Stimulated activated naive CD8-positive, alpha-beta T cell treated with anti-CD3 and anti-CD28 coated beads, Interleukin-15, amount 100 ng/mL, for 72 hours (primary cell): ENCODE data around the gene CAST.

Source experiments
- ATAC-seq: fragments of 150-1000 bp; cut with Tn5 transposase; 2 replicates; pipeline ENCODE4 v1.10.0; 2021; ENCODE audit warnings: mild to moderate bottlenecking, moderate library complexity
- DNase-seq, 2 donors: peaks; one replicate each; pipeline ENCODE4 v3.0.0; 2021 to 2022
- H3K27ac Mint-ChIP-seq, 2 donors: one replicate each; pipeline ENCODE4 v1.8.0; 2022; ENCODE audit warnings: mild to moderate bottlenecking in 2 of 2, mixed read lengths in 2 of 2, moderate library complexity in 2 of 2
- H3K27me3 Mint-ChIP-seq: one replicate; pipeline ENCODE4 v1.8.0; 2022; ENCODE audit warnings: mixed read lengths
- H3K4me1 Mint-ChIP-seq: one replicate; pipeline ENCODE4 v1.8.0; 2022; ENCODE audit warnings: mild to moderate bottlenecking, mixed read lengths
- H3K4me3 Mint-ChIP-seq, 2 donors: one replicate each; pipeline ENCODE4 v1.8.0; 2022; ENCODE audit warnings: mild to moderate bottlenecking in 2 of 2, mixed read lengths in 2 of 2, moderate library complexity in 1 of 2
- H3K9me3 Mint-ChIP-seq, 2 donors: one replicate each; pipeline ENCODE4 v1.8.0; 2022; ENCODE audit warnings: mixed read lengths in 2 of 2

CAST gene

DNA sequence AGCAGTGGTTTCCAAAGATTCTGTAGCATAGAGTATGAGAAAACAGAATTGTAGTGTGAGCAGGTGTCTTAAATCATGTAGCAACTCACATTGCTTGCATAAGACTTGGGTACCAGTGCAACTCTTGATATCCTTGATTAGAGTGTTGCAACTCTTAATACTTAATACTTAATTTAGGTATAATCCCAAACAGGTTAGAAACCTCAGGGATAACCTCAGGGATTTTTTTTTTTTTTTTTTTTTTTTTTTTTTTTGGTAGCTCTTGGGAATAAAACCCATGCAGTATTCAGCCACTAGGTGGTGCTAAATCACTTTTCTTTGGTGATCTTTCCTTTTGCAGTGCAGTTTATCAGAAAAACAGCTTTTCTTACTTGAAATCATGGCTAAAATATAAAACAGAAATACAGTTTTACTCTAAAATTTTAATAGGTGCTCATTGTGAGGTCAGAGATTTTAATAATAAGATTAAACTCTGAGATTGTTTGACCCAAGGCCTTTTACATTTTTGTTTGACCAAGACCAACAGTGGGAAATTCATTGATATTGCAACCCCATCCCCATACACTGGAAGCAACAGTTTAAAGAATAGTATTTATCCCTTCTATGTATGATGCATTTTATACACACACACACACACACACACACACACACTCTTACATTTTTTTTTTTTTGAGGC lies 90.3 kb downstream of the CAST start:
- Mint-ChIP-seq H3K27ac (no peak overlapping the region), H3K4me3 (no peak overlapping the region), H3K27me3 (no peaks in the 10 kb centered on the region), H3K9me3 (no peaks in the 10 kb centered on the region), H3K4me1 (peaks cover 10% of the 10 kb centered on the region)
- DNase-seq (peak in 1 of 2 donors; percentile 16), ATAC-seq (no peak)

DNA sequence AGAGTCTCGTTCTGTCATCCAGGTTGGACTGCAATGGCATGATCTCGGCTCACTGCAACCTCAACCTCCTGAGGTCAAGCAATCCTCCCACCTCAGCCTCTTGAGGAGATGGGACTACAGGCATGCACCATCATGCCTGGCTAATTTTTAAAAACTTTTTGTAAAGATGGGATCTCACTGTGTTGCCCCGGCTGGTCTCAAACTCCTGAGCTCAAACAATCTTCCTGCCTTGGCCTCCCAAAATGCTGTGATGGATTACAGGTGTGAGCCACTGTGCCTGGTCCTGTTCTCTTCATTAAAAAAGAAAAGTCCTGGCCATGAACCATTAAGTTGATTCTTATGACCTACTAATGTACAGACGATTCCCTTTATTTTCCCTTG lies 90.8 kb downstream of the CAST start:
- Mint-ChIP-seq H3K4me1 (peaks cover 10% of the 10 kb centered on the region), H3K27me3 (no peaks in the 10 kb centered on the region), H3K9me3 (no peaks in the 10 kb centered on the region), H3K4me3 (no peak overlapping the region), H3K27ac (peak overlapping the region in 1 of 2 donors; percentile 91)
- DNase-seq (no peak), ATAC-seq (no peak)

DNA sequence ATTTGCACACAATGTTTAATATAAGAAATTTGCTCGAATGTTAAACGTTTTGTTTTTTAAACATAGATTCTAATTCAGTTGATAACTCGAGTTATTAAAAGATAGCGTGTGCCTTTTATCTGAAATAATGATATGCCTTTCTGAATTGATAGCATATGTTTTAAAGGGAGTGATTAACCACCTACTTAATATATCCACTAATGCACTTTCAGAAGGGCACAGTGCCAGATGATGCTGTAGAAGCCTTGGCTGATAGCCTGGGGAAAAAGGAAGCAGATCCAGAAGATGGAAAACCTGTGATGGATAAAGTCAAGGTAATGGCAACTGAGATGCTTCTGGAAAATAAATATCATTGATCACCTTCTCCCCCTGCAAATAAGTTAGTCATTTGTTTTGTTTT lies 91.7 kb downstream of the CAST start:
- Mint-ChIP-seq H3K9me3 (no peaks in the 10 kb centered on the region), H3K27ac (no peak overlapping the region), H3K27me3 (no peaks in the 10 kb centered on the region), H3K4me3 (no peak overlapping the region), H3K4me1 (peaks cover 10% of the 10 kb centered on the region)
- ATAC-seq = no peak
- no peak for DNase-seq

GRCh38 chr5:96755851-96756250 lies 93.7 kb downstream of the CAST start:
- Mint-ChIP-seq H3K4me1 (peaks cover 5% of the 10 kb centered on the region), H3K9me3 (no peaks in the 10 kb centered on the region), H3K27ac (no peak overlapping the region), H3K27me3 (no peaks in the 10 kb centered on the region), H3K4me3 (no peak overlapping the region)
- DNase-seq = no peak
- no peak for ATAC-seq

GRCh38 chr5:96756985-96757384 lies 94.8 kb downstream of the CAST start:
- Mint-ChIP-seq H3K4me3 (no peak overlapping the region), H3K27me3 (no peaks in the 10 kb centered on the region), H3K27ac (no peak overlapping the region), H3K4me1 (no peaks in the 10 kb centered on the region), H3K9me3 (no peaks in the 10 kb centered on the region)
- DNase-seq (no peak), ATAC-seq (no peak)

DNA sequence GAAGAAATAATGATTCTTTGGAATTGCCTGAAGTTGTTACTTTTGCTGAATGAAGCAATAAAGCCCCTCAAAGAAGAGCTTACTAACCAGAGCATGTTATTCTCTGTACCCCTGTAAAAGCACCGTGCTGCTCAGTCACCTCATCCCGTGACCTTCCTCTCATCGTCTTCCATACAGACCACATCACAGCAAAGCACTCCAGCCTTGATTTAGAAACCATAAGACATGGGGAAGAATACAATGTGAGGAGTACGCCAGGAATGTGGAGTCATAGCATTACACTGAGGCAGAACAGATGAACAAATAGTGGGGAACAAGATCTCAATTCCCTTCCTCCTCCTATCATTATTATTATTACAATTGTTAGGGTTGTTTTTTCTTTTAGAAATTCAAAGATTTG lies 96.4 kb downstream of the CAST start:
- ATAC-seq = no peak
- no peaks in the 10 kb centered on the region for H3K9me3 Mint-ChIP-seq
- no peak for DNase-seq
- no peak overlapping the region for H3K4me3 Mint-ChIP-seq
- H3K27ac Mint-ChIP-seq = peak overlapping the region in 1 of 2 donors; percentile 2
- no peaks in the 10 kb centered on the region for H3K4me1 Mint-ChIP-seq
- no peaks in the 10 kb centered on the region for H3K27me3 Mint-ChIP-seq

DNA sequence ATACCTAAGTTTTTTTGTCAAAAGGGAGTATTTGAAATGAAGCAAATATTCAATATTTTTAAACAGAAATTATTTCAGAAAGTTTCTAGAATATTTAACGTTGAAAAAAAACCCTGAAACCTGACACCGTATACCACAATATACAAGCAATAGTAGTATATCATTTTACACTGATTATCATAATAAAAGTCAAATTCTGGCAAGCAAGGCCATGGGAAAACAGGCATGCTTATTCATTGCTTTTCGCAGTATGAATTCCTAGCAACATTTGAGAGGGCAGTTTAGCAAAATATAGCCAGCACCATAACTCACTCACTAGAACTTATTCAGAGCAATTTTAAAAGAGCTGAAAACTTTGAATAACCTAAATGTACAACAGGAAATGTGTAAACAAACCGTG lies 99.4 kb downstream of the CAST start:
- Mint-ChIP-seq H3K9me3 (no peaks in the 10 kb centered on the region), H3K4me3 (no peak overlapping the region), H3K4me1 (no peaks in the 10 kb centered on the region), H3K27me3 (no peaks in the 10 kb centered on the region), H3K27ac (no peak overlapping the region)
- DNase-seq (no peak), ATAC-seq (no peak)

GRCh38 chr5:96763026-96763425 lies 100.8 kb downstream of the CAST start:
- no peak for DNase-seq
- Mint-ChIP-seq H3K27me3 (no peaks in the 10 kb centered on the region), H3K9me3 (no peaks in the 10 kb centered on the region), H3K4me1 (no peaks in the 10 kb centered on the region), H3K4me3 (no peak overlapping the region), H3K27ac (peak overlapping the region in 1 of 2 donors; percentile 49)
- no peak for ATAC-seq

DNA sequence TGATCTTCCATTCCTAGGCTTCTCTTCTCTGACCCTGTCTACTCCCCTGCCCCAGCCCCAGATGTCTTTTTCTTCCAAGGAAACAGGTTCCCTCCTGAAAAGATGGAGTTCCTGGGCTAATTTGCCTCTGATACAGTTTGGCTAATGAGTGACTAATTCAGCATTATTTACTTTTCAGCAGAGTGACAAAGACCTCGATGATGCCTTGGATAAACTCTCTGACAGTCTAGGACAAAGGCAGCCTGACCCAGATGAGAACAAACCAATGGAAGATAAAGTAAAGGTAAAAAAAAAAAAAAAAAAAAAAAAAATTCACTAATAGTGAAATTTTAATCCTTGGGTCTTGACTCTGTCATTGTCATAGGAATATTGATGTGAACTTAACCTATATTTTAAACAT lies 102.9 kb downstream of the CAST start:
- H3K9me3 Mint-ChIP-seq = no peaks in the 10 kb centered on the region
- H3K4me3 Mint-ChIP-seq = no peak overlapping the region
- DNase-seq (no peak), ATAC-seq (no peak)
- H3K27me3 Mint-ChIP-seq = no peaks in the 10 kb centered on the region
- H3K4me1 Mint-ChIP-seq = no peaks in the 10 kb centered on the region
- peak overlapping the region in 1 of 2 donors; percentile 87 for H3K27ac Mint-ChIP-seq

DNA sequence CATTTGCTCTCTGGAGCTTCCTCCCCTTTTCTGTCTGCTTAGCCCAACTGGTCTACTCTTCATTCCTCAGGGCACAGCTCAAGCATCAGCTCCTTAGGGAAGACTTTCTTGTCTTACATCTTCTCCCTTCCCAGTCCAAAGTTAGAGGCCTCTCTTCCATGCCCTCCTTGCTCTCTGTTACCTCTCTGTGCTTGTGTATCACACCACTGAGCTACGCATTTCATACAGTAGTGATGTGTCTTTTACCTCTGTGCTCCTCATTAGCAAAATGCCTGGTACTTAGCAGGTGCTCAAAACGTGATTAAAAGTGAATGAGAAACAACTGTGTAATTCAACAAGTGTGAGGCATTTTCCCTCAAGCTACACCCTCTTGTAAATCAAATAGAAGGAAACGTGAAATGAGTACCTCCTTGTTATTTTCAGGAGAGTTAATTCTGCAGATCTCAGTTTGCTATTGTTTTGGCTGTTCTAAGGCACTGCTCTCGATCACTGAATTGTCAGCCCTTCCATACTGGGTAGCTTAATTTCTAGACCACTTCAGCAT lies 106.6 kb downstream of the CAST start:
- DNase-seq = no peak
- peak overlapping the region in 1 of 2 donors; percentile 62 for H3K27ac Mint-ChIP-seq
- no peak overlapping the region for H3K4me3 Mint-ChIP-seq
- no peaks in the 10 kb centered on the region for H3K27me3 Mint-ChIP-seq
- peaks cover 13% of the 10 kb centered on the region for H3K4me1 Mint-ChIP-seq
- no peak for ATAC-seq
- H3K9me3 Mint-ChIP-seq = no peaks in the 10 kb centered on the region

DNA sequence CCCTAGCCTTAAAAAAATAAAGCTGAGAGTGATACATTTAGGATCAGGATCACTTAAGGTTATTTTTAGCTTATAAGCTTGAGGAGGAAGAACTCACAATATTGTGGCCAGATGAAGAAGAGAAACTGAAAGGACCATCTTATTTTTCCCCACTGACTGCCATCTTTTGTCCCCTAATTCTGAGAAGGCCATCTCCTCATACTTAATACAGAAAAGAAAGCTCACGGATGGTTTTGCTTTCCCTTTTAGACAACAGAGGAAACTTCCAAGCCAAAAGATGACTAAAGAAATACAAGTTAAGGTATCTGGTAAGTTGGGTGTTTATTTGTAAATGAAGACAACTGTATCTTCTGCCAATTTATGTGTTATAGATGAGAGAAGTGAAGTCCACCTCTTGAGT lies 109.2 kb downstream of the CAST start:
- DNase-seq (no peak), ATAC-seq (no peak)
- H3K4me1 Mint-ChIP-seq = peaks cover 13% of the 10 kb centered on the region
- peak overlapping the region; percentile 78 to 85 for H3K27ac Mint-ChIP-seq
- H3K4me3 Mint-ChIP-seq = peak overlapping the region; percentile 18 to 50
- H3K27me3 Mint-ChIP-seq = no peaks in the 10 kb centered on the region
- H3K9me3 Mint-ChIP-seq = no peaks in the 10 kb centered on the region

DNA sequence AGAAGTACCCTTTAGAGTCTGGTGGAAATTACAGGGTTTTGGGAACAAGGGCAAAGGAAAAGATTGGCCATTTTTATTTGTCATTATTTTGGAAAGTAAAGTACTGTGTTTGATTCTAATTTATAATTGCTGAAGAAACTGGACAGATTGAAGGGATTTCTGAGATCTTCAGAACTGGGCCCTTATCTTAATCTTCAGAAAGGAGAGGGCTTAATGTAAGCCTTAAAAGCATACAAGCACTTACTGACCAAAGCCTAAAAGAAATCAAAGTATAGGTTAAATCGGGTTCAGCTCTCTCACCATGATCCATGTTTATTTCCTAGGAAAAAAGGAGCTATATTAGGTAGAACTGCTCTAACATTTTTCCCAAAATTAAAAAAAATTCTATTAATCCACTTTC lies 109.9 kb downstream of the CAST start:
- no peak overlapping the region for H3K4me3 Mint-ChIP-seq
- peak overlapping the region in 1 of 2 donors; percentile 72 for H3K27ac Mint-ChIP-seq

GRCh38 chr5:96772542-96772941 lies 110.4 kb downstream of the CAST start:
- no peaks in the 10 kb centered on the region for H3K27me3 Mint-ChIP-seq
- H3K27ac Mint-ChIP-seq = peak overlapping the region in 1 of 2 donors; percentile 72
- DNase-seq = no peak

More for the DNA sequence above, 109.9 kb downstream of the CAST start:
- Mint-ChIP-seq H3K27me3 (no peaks in the 10 kb centered on the region), H3K4me1 (peaks cover 13% of the 10 kb centered on the region), H3K9me3 (no peaks in the 10 kb centered on the region)
- DNase-seq (no peak), ATAC-seq (no peak)

GRCh38 chr5:96775050-96775449 lies 112.9 kb downstream of the CAST start:
- H3K4me3 Mint-ChIP-seq = no peak overlapping the region
- no peak overlapping the region for H3K27ac Mint-ChIP-seq
- no peaks in the 10 kb centered on the region for H3K9me3 Mint-ChIP-seq
- DNase-seq (no peak), ATAC-seq (no peak)
- H3K4me1 Mint-ChIP-seq = peaks cover 13% of the 10 kb centered on the region
- H3K27me3 Mint-ChIP-seq = no peaks in the 10 kb centered on the region

More at GRCh38 chr5:96772542-96772941, 110.4 kb downstream of the CAST start:
- Mint-ChIP-seq H3K9me3 (no peaks in the 10 kb centered on the region), H3K4me1 (peaks cover 13% of the 10 kb centered on the region), H3K4me3 (no peak overlapping the region)
- ATAC-seq = no peak

DNA sequence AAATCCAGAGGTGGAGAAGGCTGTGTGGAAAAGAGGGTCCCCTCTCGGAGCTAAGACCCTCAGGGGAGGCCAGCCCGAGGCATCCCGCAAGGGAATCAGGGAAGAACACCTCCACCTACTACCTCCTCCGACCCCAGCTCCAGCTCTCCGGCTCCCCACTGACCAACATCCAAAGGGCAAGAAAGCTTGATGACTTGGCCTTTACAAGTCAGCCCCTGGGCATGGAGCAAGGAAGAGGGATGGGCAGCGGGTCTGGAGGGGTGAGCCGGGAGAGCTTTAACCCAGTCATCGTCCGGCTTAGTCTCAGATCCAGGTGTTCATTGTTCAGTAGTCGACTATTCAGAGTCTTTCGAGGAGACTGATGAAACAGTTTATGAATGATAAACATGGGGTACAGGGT lies 113.5 kb downstream of the CAST start:
- ATAC-seq = no peak
- no peaks in the 10 kb centered on the region for H3K27me3 Mint-ChIP-seq
- H3K9me3 Mint-ChIP-seq = no peaks in the 10 kb centered on the region
- no peak for DNase-seq
- peaks cover 13% of the 10 kb centered on the region for H3K4me1 Mint-ChIP-seq
- peak overlapping the region; percentile 76 to 85 for H3K27ac Mint-ChIP-seq
- no peak overlapping the region for H3K4me3 Mint-ChIP-seq

- DNase-seq (no peak), ATAC-seq (no peak)
- Mint-ChIP-seq H3K4me1 (peaks cover 11% of the 10 kb centered on the region), H3K27ac (no peak overlapping the region), H3K27me3 (no peaks in the 10 kb centered on the region), H3K9me3 (no peaks in the 10 kb centered on the region), H3K4me3 (no peak overlapping the region)
Observed at GRCh38 chr5:96776621-96777020, 114.4 kb downstream of the CAST start.

DNA sequence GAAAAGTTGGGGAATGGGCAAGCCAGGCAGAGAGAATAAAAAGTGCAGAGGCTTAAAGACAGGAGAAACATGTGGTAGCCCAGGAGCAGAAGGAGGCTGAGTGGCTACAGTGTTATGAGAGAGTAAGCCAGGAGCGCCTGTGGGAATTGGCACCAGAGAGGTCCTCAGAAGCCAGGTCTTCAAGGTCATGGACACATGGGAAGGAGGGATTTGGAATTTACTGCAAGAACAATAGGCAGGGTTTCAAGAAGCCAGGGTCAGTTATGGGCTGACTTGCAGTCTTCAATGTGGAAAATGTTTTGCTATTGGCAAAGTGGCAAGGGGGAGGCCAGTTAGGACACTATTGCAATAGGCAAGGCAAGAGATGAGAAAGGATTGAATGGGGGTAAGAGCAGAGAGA lies 116.2 kb downstream of the CAST start:
- DNase-seq (no peak), ATAC-seq (no peak)
- Mint-ChIP-seq H3K4me1 (peaks cover 6% of the 10 kb centered on the region), H3K27ac (peak overlapping the region in 1 of 2 donors; percentile 14), H3K9me3 (no peaks in the 10 kb centered on the region), H3K4me3 (no peak overlapping the region), H3K27me3 (no peaks in the 10 kb centered on the region)
